HCT116 (cell line): ENCODE results near the gene GRAPL.
"Not testable (repeated sequence)": the region's sequence is repeated elsewhere in the genome, so short reads cannot be mapped to it uniquely, and the experiment has no call there.

ENCODE experiments used
- ATF3 ChIP-seq: IDR thresholded peaks from 2 replicates; pipeline ENCODE4 v1.6.1; 2012
- CBX3 ChIP-seq: IDR thresholded peaks from 2 replicates; pipeline ENCODE4 v1.6.1; 2012; ENCODE audit warnings: low read depth
- CEBPB ChIP-seq: IDR thresholded peaks from 2 replicates; pipeline ENCODE4 v1.6.1; 2012; ENCODE audit warnings: low read depth
- CTCF ChIP-seq, 3 experiments: fragments of 200-600 bp in 1 of 3; sonication (generic) in 1 of 3; IDR thresholded peaks in 2 of 3; conservative IDR thresholded peaks in 1 of 3; 2 replicates each; pipeline ENCODE4 v1.5.1; 2012 to 2017; ENCODE audit warnings: low read depth in 2 of 3, low read length in 2 of 3, antibody characterized with exemption in 1 of 3, borderline replicate concordance in 1 of 3, control low read depth in 1 of 3, mild to moderate bottlenecking in 1 of 3, mixed read lengths in 1 of 3, mixed run types in 1 of 3, moderate library complexity in 1 of 3; ENCODE audit not compliant: insufficient read depth in 1 of 3
- EZH2 ChIP-seq: fragments of 200-600 bp; sonication (generic); IDR thresholded peaks from 2 replicates; pipeline ENCODE4 v1.6.1; 2017; ENCODE audit warnings: antibody characterized with exemption, mixed run types
- MAX ChIP-seq: IDR thresholded peaks from 2 replicates; pipeline ENCODE4 v1.6.1; 2012
- POLR2A ChIP-seq: IDR thresholded peaks from 2 replicates; pipeline ENCODE4 v1.7.0; 2011; ENCODE audit warnings: borderline replicate concordance; ENCODE audit not compliant: insufficient read depth, insufficient read length; ENCODE audit errors: extremely low read depth
- RAD21 ChIP-seq: IDR thresholded peaks from 2 replicates; pipeline ENCODE4 v1.6.1; 2012; ENCODE audit warnings: low read depth, mild to moderate bottlenecking
- SP1 ChIP-seq: IDR thresholded peaks from 2 replicates; pipeline ENCODE4 v1.6.1; 2012; ENCODE audit warnings: low read depth
- YY1 ChIP-seq: IDR thresholded peaks from 2 replicates; pipeline ENCODE4 v1.6.1; 2011; ENCODE audit warnings: low read length, low read depth, moderate library complexity, mild to moderate bottlenecking; ENCODE audit not compliant: insufficient replicate concordance; ENCODE audit errors: extremely low read depth
- ZNF274 ChIP-seq: fragments of 200-500 bp; sonication (Bioruptor generic); IDR thresholded peaks from 2 replicates; pipeline ENCODE4 v1.6.1; 2014; ENCODE audit warnings: mild to moderate bottlenecking, low read depth, low read length, inconsistent platforms

- not testable (repeated sequence) for TF ChIP-seq POLR2A; CEBPB; MAX; CTCF (IDR thresholded peaks at IDR 0.05 in 2 of 3, conservative IDR thresholded peaks at IDR 0.05 in 1 of 3; ENCODE audit: borderline replicate concordance in 1 of 3, insufficient read depth in 1 of 3, low read depth in 2 of 3, low read length in 2 of 3); ZNF274; EZH2; RAD21; YY1; ATF3; CBX3; SP1
Measured at GRCh38 chr17:19150678-19151615, 23.6 kb downstream of the GRAPL start.
